HT-29 (cell line): ENCODE data around the gene GABRA1. TPM values are rescaled to one million over a fixed set of nuclear protein-coding genes. Genes with fewer than 3 reads are reported as not detected.

Source experiments
- DNase-seq: peaks from one replicate; pipeline ENCODE4 v3.0.0-alpha.2; 2015; ENCODE audit warnings: low spot score
- total RNA-seq: library from RNA; depleted of rRNA; stranded (reverse); fragments of >200 nt; shearing (Covaris generic); gene quantifications from 2 replicates; pipeline ENCODE4 v1.2.3, GENCODE V29; 2014; rRNA removed

The GABRA1 gene
- not detected in 2 replicates for total RNA-seq

- no peak for DNase-seq
Measured at GRCh38 chr5:161847941-161848391, at the start of gene GABRA1. GABRA1 (plus strand) TSS chr5:161848120; CDS start chr5:161850811, 2,691 bp downstream.

DNA sequence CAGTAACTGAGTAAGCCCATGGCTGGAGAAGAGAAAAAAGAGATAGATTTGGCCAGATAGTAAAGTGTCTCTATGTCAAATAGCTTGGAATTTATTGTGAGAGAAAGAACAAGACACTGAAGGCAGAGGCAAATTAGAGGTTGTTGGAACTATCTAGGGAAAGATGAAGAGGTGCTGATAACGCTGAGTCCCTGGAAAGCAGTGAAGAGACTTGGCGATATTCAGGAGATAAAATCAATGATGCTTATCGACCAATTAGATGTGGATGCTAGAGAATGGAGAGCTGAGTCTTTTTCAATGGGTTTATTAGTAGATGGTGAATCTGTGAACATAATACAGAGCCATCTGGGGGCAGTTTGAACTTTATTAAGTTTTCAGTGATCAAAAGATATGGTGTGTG lies 48.6 kb upstream of the GABRA1 start:
- DNase-seq = no peak

GRCh38 chr5:161804263-161804662 lies 43.7 kb upstream of the GABRA1 start:
- no peak for DNase-seq

- no peak for DNase-seq
Measured at GRCh38 chr5:161846746-161847145, 1.2 kb upstream of the GABRA1 start.

DNA sequence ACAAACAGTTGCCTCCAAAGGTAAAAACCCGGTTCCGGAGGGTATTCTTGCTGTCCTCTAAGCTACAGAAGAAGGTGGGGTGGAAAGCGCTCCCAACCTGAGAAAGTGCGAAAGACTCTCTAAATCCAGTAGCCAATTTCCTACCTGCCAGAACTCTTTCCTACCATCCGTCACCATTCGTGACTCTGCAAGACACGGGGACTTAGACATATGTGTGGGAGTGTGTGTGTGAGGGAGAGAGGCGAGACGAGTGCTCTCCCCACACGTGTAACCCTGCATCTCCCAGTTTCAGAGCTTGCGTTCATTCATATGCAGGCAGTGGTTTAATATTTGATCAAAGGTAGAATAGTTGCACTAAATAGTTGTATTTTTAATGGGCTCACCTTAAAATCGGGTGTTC lies 473 bp upstream of the GABRA1 start:
- DNase-seq = no peak

DNA sequence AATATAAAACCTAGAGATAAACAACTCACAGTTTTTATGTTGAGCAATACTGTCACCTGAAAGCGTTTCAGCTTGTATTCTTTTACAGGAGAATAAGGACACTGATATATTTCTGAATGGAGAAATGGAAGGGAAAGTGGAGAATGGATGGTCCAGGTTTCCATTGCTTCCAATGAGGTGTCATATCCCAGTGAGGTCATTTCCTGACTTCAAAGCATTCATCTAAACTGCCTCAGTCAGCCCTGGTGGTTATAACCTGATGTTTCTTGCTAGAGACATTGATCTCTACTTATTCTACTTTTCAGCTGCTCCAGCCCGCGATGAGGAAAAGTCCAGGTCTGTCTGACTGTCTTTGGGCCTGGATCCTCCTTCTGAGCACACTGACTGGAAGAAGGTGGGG lies 2.6 kb downstream of the GABRA1 start:
- DNase-seq = no peak

DNA sequence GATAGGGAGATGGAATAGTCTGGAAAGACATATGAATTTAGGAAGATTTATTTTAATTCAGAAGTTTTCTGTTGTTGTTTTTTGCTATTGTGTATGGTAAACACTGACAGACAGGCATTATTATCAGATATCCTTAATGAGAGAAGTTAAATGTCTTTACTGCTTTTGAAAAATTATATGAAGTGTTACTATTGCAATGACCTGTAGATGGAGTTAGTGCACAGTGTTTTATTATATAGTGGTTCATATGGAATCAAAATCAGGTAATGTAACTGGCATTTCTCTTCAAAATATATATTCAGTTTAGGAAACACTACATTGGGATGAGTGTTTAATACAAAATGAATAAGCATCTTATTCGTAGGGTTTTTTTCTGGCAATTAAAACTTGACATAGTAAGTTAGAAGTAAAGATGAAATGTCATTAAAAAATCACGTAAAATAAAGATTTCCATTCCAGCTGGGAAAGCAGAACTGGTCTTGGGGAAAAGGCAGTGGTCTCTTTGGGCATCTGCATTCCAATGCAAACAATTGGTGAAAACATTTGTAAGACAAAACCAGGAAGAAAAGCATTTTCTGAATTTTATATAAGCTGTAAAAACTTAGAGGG lies 3.9 kb downstream of the GABRA1 start:
- DNase-seq = peak; percentile 36

DNA sequence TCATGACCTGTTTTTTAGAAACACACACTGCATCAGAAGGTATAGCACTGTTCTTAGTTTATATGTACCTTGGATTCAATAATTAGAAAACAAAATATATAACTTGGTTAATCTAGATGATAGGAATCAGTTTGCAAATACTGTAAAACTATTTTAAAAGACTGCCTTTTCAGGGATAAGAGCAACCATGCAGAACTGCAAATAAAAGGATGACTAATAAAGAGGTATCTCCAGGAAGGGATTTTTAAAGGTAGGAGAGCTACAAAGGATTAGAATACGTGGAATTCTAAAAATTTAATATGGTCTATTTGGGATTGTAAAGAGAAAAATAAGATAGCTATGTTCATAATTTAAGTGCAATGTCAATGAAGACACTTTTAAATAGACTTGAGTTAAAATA lies 9.4 kb downstream of the GABRA1 start:
- DNase-seq = no peak

GRCh38 chr5:161863259-161863658 lies 15.3 kb downstream of the GABRA1 start:
- no peak for DNase-seq

DNA sequence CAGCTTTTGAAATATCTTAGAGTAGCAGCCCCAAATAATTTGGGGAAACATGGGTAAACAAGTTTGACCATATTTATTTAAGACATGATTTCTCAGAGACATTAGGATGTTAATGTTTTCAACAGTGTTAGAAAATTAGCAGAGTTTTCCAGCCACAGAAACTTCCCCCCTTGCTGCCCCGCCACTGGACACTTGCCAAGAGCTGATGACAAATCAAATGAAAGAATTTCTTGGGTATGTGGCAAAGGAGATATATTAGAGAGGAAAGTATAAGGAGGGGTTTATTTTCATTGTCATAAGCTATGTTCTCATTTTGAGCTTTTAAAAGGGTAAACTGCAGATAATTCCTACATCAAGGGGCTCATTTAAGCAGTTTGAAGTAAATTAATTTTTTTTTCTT lies 15.9 kb downstream of the GABRA1 start:
- DNase-seq = no peak

DNA sequence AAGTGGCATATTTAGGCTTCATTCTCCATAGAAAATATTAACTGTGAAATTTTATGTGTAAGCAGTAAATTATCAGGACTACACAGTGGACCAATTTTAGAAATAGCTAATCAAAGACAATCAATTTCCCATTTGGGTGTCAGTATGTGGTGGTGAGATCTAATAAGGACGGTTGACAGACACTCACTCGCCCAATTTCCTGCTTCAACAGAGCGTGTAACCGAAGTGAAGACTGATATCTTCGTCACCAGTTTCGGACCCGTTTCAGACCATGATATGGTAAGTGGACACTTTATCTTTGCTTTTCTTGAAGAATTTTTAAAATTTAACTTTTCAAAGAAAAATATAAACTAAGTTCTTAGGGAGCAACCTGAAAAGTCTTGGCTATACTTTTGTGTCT lies 17.6 kb downstream of the GABRA1 start:
- no peak for DNase-seq

GRCh38 chr5:161889971-161890370 lies 42.1 kb downstream of the GABRA1 start:
- DNase-seq = peak; percentile 7

GRCh38 chr5:161895514-161895913 lies 47.6 kb downstream of the GABRA1 start:
- DNase-seq = no peak

DNA sequence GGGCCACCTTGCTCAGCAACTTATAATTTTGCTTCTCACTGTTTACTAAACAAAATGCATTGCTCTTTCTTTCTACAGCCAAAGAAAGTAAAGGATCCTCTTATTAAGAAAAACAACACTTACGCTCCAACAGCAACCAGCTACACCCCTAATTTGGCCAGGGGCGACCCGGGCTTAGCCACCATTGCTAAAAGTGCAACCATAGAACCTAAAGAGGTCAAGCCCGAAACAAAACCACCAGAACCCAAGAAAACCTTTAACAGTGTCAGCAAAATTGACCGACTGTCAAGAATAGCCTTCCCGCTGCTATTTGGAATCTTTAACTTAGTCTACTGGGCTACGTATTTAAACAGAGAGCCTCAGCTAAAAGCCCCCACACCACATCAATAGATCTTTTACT lies 49.1 kb downstream of the GABRA1 start:
- no peak for DNase-seq

- DNase-seq = no peak
Measured at GRCh38 chr5:161899590-161899989, 51.7 kb downstream of the GABRA1 start.

GRCh38 chr5:161900981-161901380 lies 53.1 kb downstream of the GABRA1 start:
- DNase-seq = no peak

DNA sequence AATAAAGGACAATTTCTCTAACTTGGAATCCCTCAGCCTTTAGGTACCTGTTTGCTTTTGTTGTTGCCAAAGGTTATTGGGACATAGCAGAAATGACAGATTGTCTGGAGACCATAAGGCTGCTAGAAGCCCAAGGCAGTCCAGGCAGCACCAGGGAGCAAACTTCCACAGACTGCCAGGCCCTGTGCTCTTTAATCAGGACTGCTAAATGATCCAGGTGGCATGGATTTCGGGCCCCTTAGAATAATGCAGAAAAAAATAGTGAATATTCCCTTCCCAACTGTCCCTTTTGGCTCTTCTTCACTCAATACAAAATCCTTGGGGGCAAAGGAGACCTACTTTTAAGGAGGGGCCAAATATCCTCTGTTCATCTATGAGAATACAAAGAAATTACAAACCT lies 73.9 kb downstream of the GABRA1 start:
- DNase-seq = no peak

DNA sequence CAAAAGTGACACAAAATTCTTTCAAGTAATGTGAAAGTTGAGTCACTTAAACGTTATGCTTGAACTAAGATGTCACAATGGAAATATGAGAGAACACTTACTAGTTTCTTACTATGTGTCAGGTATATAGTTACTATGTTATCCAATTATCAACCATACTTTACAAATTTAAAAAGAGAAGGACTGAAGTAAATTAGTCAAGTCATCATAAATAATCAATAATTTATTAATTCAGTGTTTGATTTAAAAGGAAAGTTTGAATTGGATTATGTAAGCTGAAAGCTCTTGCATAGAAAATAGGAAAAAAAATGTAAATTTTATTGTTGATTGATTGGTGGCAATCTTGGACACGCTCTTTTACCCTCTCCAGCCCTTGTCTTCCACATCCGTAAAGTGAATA lies 76.3 kb downstream of the GABRA1 start:
- DNase-seq = no peak

DNA sequence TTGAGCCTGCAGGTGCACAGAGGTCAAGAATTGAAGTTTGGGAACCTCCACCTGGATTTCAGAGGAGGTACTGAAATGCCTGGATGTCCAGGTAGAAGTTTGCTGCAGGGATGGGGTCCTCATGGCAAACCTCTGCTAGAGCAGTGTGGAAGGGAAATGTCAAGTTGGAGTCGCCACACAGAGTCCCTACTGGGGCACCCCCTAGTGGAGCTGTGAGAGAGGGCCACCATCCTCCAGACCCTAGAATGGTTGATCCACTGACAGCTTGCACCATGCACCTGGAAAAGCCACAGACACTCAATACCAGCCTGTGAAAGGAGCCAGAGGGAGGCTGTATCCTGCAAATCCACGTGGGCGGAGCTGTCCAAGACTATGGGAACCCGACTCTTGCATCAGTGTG lies 78.0 kb downstream of the GABRA1 start:
- peak; percentile 22 for DNase-seq

- DNase-seq = no peak
Measured at GRCh38 chr5:161934486-161934885, 86.6 kb downstream of the GABRA1 start.

DNA sequence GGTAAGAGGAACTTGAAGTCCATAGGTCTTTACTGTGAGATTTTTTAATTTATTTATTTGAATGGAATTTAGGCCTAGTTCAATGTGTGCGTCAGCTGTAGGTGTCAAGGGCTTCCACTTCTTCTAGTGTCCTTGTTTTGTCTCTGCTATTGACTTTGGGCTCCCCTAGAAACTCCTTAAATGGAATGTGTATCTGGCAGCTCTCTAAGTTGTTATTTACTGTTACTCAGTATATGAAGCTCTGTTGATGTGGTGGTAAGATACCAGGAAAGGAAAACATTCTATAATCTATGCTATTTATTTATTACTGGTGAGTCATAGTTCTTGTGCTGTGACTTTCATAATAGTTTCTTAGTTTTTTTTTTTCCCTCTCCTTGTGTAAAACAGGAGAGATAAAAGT lies 97.1 kb downstream of the GABRA1 start:
- no peak for DNase-seq

- no peak for DNase-seq
Measured at GRCh38 chr5:161946911-161947310, 99.0 kb downstream of the GABRA1 start.
